Astrocyte (in vitro differentiated cells and primary cell): Measurements from ENCODE around the gene NYNRIN. TPM values are rescaled to one million over a fixed set of nuclear protein-coding genes. Genes with fewer than 3 reads are reported as not detected.

Source experiments
- DNase-seq: peaks from one replicate; pipeline ENCODE4 v3.0.0-alpha.2; 2010; ENCODE audit warnings: low read depth
- FAIRE-seq: peaks from 2 replicates; lab custom pipeline; 2011; peaks lifted over from hg19 to GRCh38; lab: Jason Lieb, UNC
- H2AFZ ChIP-seq: 2 replicates; pipeline ENCODE4 v1.6.0; 2012; ENCODE audit warnings: low read depth, low read length, inconsistent platforms
- H3K27ac ChIP-seq: 2 replicates; pipeline ENCODE4 v1.5.1; 2011; ENCODE audit warnings: low read depth, low read length, inconsistent platforms
- H3K27me3 ChIP-seq: 2 replicates; pipeline ENCODE4 v1.6.0; 2011; ENCODE audit warnings: low read length, inconsistent platforms; ENCODE audit not compliant: insufficient read depth
- H3K36me3 ChIP-seq: 2 replicates; pipeline ENCODE4 v1.5.1; 2011; ENCODE audit warnings: low read length, inconsistent platforms; ENCODE audit not compliant: insufficient read depth
- H3K4me1 ChIP-seq: 2 replicates; pipeline ENCODE4 v1.5.1; 2011; ENCODE audit warnings: low read length, inconsistent platforms; ENCODE audit not compliant: insufficient read depth
- H3K4me2 ChIP-seq: 2 replicates; pipeline ENCODE4 v1.6.0; 2012; ENCODE audit warnings: low read length, inconsistent platforms
- H3K4me3 ChIP-seq: 2 replicates; pipeline ENCODE4 v1.5.1; 2011; ENCODE audit warnings: low read depth, mild to moderate bottlenecking, low read length, inconsistent platforms; ENCODE audit not compliant: insufficient read depth
- H3K79me2 ChIP-seq: 2 replicates; pipeline ENCODE4 v1.6.0; 2012; ENCODE audit warnings: mild to moderate bottlenecking, low read length, inconsistent platforms; ENCODE audit not compliant: insufficient read depth
- H3K9ac ChIP-seq: 2 replicates; pipeline ENCODE4 v1.6.0; 2012; ENCODE audit warnings: mild to moderate bottlenecking, low read length, inconsistent platforms
- H3K9me3 ChIP-seq: 2 replicates; pipeline ENCODE4 v1.5.1; 2012; ENCODE audit warnings: low read depth, mild to moderate bottlenecking, low read length, inconsistent platforms; ENCODE audit not compliant: insufficient read depth
- H4K20me1 ChIP-seq: 2 replicates; pipeline ENCODE4 v1.6.0; 2012; ENCODE audit warnings: low read length, inconsistent platforms; ENCODE audit not compliant: insufficient read depth
- H3K27ac Mint-ChIP-seq: one replicate; pipeline ENCODE4 v1.8.0; 2021; ENCODE audit warnings: mild to moderate bottlenecking, mixed read lengths; ENCODE audit not compliant: unreplicated experiment
- H3K27me3 Mint-ChIP-seq: one replicate; pipeline ENCODE4 v1.8.0; 2021; ENCODE audit warnings: low read depth, mixed read lengths; ENCODE audit not compliant: unreplicated experiment
- H3K36me3 Mint-ChIP-seq: one replicate; pipeline ENCODE4 v1.8.0; 2021; ENCODE audit warnings: low read depth, mixed read lengths; ENCODE audit not compliant: unreplicated experiment
- H3K4me1 Mint-ChIP-seq: one replicate; pipeline ENCODE4 v1.8.0; 2021; ENCODE audit warnings: low read depth, mixed read lengths; ENCODE audit not compliant: unreplicated experiment
- H3K4me3 Mint-ChIP-seq: one replicate; pipeline ENCODE4 v1.8.0; 2021; ENCODE audit warnings: mild to moderate bottlenecking, moderate library complexity, mixed read lengths; ENCODE audit not compliant: unreplicated experiment
- H3K9me3 Mint-ChIP-seq: one replicate; pipeline ENCODE4 v1.8.0; 2021; ENCODE audit warnings: mild to moderate bottlenecking, mixed read lengths; ENCODE audit not compliant: unreplicated experiment
- EZH2 ChIP-seq: IDR thresholded peaks from 2 replicates; pipeline ENCODE4 v1.6.1; 2012; ENCODE audit warnings: mild to moderate bottlenecking, low read length, inconsistent platforms; ENCODE audit not compliant: insufficient read depth
- total RNA-seq: library from RNA; stranded (reverse); gene quantifications from 2 replicates; pipeline ENCODE4 v1.2.1, GENCODE V29; 2021
- TF ChIP-seq, protein P1 (sequence below): IDR thresholded peaks from 2 replicates; pipeline ENCODE4 v1.5.1; 2011; ENCODE audit warnings: low read depth, mild to moderate bottlenecking, inconsistent platforms, low read length, moderate library complexity; ENCODE audit not compliant: insufficient read depth

NYNRIN gene
- total RNA-seq, 1 donor from 2014 or later, result 25.4 TPM

GRCh38 chr14:24426150-24426911, 27.5 kb downstream of the NYNRIN start:
- peak overlapping the region; percentile 5 for H3K27ac Mint-ChIP-seq

DNA sequence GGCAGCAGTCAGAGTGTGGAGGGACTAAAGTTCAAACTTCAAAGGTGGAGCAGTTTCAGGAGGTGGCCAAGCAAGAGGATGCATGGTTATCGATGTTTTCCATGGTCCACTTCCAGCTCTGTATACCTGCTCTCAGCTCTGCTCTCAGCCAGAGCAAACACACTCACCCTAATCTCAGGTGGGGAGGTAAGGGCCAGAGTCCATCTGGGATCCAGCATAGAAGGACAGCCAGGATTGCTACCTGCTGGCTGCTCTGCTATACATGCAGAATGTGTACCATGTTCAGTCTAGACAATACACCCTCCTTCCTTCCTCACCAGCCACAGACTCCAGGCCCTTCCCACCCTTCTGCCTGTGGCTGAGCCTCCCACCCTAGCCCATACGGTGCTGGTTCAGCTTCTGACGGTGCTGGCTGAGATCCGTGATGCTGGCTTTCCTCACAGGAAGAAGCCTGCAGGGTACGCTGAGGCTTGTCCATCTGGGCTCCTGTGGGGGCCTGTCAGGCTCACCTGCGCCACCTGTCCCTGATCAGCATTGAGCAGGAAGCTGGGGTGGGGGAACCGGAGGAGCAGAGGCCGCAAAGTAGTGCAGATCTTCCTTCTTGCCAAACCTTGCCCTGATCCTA, 28.2 kb downstream of the NYNRIN start:
- no peaks in the 10 kb centered on the region for H3K36me3 ChIP-seq
- peaks cover 2% of the 10 kb centered on the region for H3K27me3 Mint-ChIP-seq
- H3K4me1 ChIP-seq, result peaks cover 24% of the 10 kb centered on the region
- no peak overlapping the region for H3K9ac ChIP-seq
- H3K27ac ChIP-seq, result no peak overlapping the region
- FAIRE-seq (no peak), DNase-seq (no peak)
- peaks cover 20% of the 10 kb centered on the region for H3K79me2 ChIP-seq
- no peaks in the 10 kb centered on the region for H3K9me3 ChIP-seq
- no peaks in the 10 kb centered on the region for H3K9me3 Mint-ChIP-seq
- no peak overlapping the region for H2AFZ ChIP-seq
- H3K27me3 ChIP-seq, result peaks cover 12% of the 10 kb centered on the region
- peak overlapping the region; percentile 66 for H3K4me3 Mint-ChIP-seq
- no peak overlapping the region for H3K4me3 ChIP-seq
- no peak for TF ChIP-seq EZH2
- TF ChIP-seq, protein P1, sequence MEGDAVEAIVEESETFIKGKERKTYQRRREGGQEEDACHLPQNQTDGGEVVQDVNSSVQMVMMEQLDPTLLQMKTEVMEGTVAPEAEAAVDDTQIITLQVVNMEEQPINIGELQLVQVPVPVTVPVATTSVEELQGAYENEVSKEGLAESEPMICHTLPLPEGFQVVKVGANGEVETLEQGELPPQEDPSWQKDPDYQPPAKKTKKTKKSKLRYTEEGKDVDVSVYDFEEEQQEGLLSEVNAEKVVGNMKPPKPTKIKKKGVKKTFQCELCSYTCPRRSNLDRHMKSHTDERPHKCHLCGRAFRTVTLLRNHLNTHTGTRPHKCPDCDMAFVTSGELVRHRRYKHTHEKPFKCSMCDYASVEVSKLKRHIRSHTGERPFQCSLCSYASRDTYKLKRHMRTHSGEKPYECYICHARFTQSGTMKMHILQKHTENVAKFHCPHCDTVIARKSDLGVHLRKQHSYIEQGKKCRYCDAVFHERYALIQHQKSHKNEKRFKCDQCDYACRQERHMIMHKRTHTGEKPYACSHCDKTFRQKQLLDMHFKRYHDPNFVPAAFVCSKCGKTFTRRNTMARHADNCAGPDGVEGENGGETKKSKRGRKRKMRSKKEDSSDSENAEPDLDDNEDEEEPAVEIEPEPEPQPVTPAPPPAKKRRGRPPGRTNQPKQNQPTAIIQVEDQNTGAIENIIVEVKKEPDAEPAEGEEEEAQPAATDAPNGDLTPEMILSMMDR, result no peak
- peaks cover 23% of the 10 kb centered on the region for H3K4me1 Mint-ChIP-seq
- H3K27ac Mint-ChIP-seq, result peak overlapping the region; percentile 5
- H3K36me3 Mint-ChIP-seq, result no peaks in the 10 kb centered on the region
- H3K4me2 ChIP-seq, result no peak overlapping the region
- peaks cover 14% of the 10 kb centered on the region for H4K20me1 ChIP-seq

More at GRCh38 chr14:24426150-24426911, 27.5 kb downstream of the NYNRIN start:
- DNase-seq, result no peak
- no peak overlapping the region for H2AFZ ChIP-seq
- peak overlapping the region; percentile 15 for H3K4me2 ChIP-seq
- H3K9ac ChIP-seq, result no peak overlapping the region
- H3K9me3 ChIP-seq, result no peaks in the 10 kb centered on the region
- H3K36me3 Mint-ChIP-seq, result no peaks in the 10 kb centered on the region
- no peaks in the 10 kb centered on the region for H3K9me3 Mint-ChIP-seq
- H3K4me3 ChIP-seq, result no peak overlapping the region
- FAIRE-seq, result no peak
- H3K79me2 ChIP-seq, result peaks cover 13% of the 10 kb centered on the region
- peaks cover 18% of the 10 kb centered on the region for H3K4me1 Mint-ChIP-seq
- peaks cover 2% of the 10 kb centered on the region for H3K27me3 Mint-ChIP-seq
- peaks cover 13% of the 10 kb centered on the region for H3K27me3 ChIP-seq
- H3K4me3 Mint-ChIP-seq, result peak overlapping the region; percentile 66
- H3K36me3 ChIP-seq, result no peaks in the 10 kb centered on the region
- H4K20me1 ChIP-seq, result peaks cover 7% of the 10 kb centered on the region
- TF ChIP-seq, protein P1, result no peak
- no peak for TF ChIP-seq EZH2
- H3K4me1 ChIP-seq, result peaks cover 18% of the 10 kb centered on the region
- H3K27ac ChIP-seq, result no peak overlapping the region
